Panc1 (cell line): ENCODE data around the gene NR2C2. TPM values are rescaled to one million over a fixed set of nuclear protein-coding genes. Genes with fewer than 3 reads are reported as not detected.

ENCODE experiments used
- ATAC-seq: fragments of 200-7000 bp; cut with Tn5 transposase; 2 replicates; pipeline ENCODE4 v1.9.1; 2020; ENCODE audit warnings: mild to moderate bottlenecking, moderate library complexity
- BruUV-seq: library from RNA; stranded (reverse); fragments of 400-500 nt; replicated peaks from 2 replicates; lab custom pipeline; 2021; lab: Mats Ljungman, UMichigan
- CTCF ChIA-PET: fragments of 300-600 bp; sonication (Branson Sonifier 250); formaldehyde crosslinking; loops from one replicate; lab custom pipeline; 2022; ENCODE audit warnings: antibody characterized with exemption; lab: Charles Lee
- POLR2A ChIA-PET: fragments of 300-600 bp; sonication (Branson Sonifier 250); formaldehyde crosslinking; loops from one replicate; lab custom pipeline; 2022; ENCODE audit warnings: antibody characterized with exemption; lab: Charles Lee
- DNase-seq: peaks from one replicate; pipeline ENCODE4 v3.0.0-alpha.2; 2010; ENCODE audit warnings: low read depth, low spot score
- H3K27ac ChIP-seq: 2 replicates; pipeline ENCODE4 v1.5.1; 2011; ENCODE audit warnings: mild to moderate bottlenecking, low read length, inconsistent platforms
- H3K27me3 ChIP-seq: fragments of 200-500 bp; sonication (Bioruptor generic); 2 replicates; pipeline ENCODE4 v1.6.0; 2014; ENCODE audit warnings: low read length, inconsistent platforms; ENCODE audit not compliant: control insufficient read depth, insufficient read depth
- H3K36me3 ChIP-seq: fragments of 200-500 bp; sonication (Bioruptor generic); 2 replicates; pipeline ENCODE4 v1.5.1; 2014; ENCODE audit warnings: inconsistent platforms, mild to moderate bottlenecking, low read length, moderate library complexity; ENCODE audit not compliant: control insufficient read depth, insufficient read depth
- H3K4me1 ChIP-seq: 2 replicates; pipeline ENCODE4 v1.5.1; 2011; ENCODE audit warnings: inconsistent platforms, mild to moderate bottlenecking, low read length, moderate library complexity; ENCODE audit not compliant: control insufficient read depth, insufficient read depth
- H3K4me3 ChIP-seq, 2 experiments: 2 replicates each; pipeline ENCODE4 v1.5.1; 2011 to 2012; ENCODE audit warnings: low read depth in 2 of 2, low read length in 2 of 2, mild to moderate bottlenecking in 2 of 2, inconsistent platforms in 1 of 2, moderate library complexity in 1 of 2
- H3K9me3 ChIP-seq: fragments of 200-500 bp; sonication (Bioruptor generic); 2 replicates; pipeline ENCODE4 v1.5.1; 2014; ENCODE audit warnings: low read depth, mild to moderate bottlenecking, inconsistent platforms, low read length, moderate library complexity; ENCODE audit not compliant: control insufficient read depth, insufficient read depth
- CTCF ChIP-seq: fragments of 450-650 bp; IDR thresholded peaks from 2 replicates; pipeline ENCODE4 v1.5.1; 2017; ENCODE audit warnings: mild to moderate bottlenecking
- POLR2AphosphoS5 ChIP-seq: IDR thresholded peaks from 2 replicates; pipeline ENCODE4 v1.6.1; 2012; ENCODE audit warnings: mild to moderate bottlenecking, low read depth, low read length, moderate library complexity
- REST ChIP-seq, 2 experiments: IDR thresholded peaks; 2 replicates each; pipeline ENCODE4 v1.6.1; 2011 to 2012; ENCODE audit warnings: low read depth in 2 of 2, control low read depth in 1 of 2, low read length in 1 of 2, mild to moderate bottlenecking in 1 of 2, moderate library complexity in 1 of 2; ENCODE audit not compliant: insufficient read depth in 1 of 2
- SIN3A ChIP-seq: IDR thresholded peaks from 2 replicates; pipeline ENCODE4 v1.6.1; 2012; ENCODE audit warnings: low read depth, mild to moderate bottlenecking, low read length, moderate library complexity, borderline replicate concordance; ENCODE audit not compliant: insufficient read depth
- TCF7L2 ChIP-seq: IDR thresholded peaks from 2 replicates; pipeline ENCODE4 v1.6.1; 2011; ENCODE audit warnings: mild to moderate bottlenecking, low read depth, low read length, inconsistent platforms
- in situ Hi-C: cut with HindIII; loops from 2 replicates; pipeline ENCODE4 v1.10.0; 2016; ENCODE audit warnings: low sequenced_read_pairs, low pct_unique_long_range_greater_than_20kb
- intact Hi-C: fragments of 100-400 bp; cut with micrococcal nuclease; formaldehyde crosslinking; loops from one replicate; pipeline ENCODE4 v1.10.0; 2022; ENCODE audit not compliant: unreplicated experiment
- total RNA-seq: library from RNA; stranded (reverse); gene quantifications from one replicate; pipeline ENCODE4 v1.2.1, GENCODE V29; 2021; ENCODE audit not compliant: unreplicated experiment

The NR2C2 gene
- total RNA-seq, 1 experiment from 2014 or later: 30.6 TPM

GRCh38 chr3:15064299-15064834, 117.0 kb downstream of the NR2C2 start:
- POLR2A ChIA-PET: no interaction called here
- in situ Hi-C loops: no loop called here
- H3K4me1 ChIP-seq: peaks cover 10% of the 10 kb centered on the region
- DNase-seq (no peak), ATAC-seq (no peak; the same call in 1 of the 2 replicates)
- peak overlapping the region; percentile 73 for H3K27ac ChIP-seq
- TF ChIP-seq SIN3A (no peak), TCF7L2 (no peak), POLR2AphosphoS5 (no peak), CTCF (no peak), REST (IDR thresholded peaks at IDR 0.05; ENCODE audit: insufficient read depth in 1 of 2, low read depth in 2 of 2, low read length in 1 of 2) (no peak)
- intact Hi-C loops: no loop called here
- CTCF ChIA-PET: no interaction called here
- no TSS peak for BruUV-seq
- peak overlapping the region; percentile 77 to 86 for H3K4me3 ChIP-seq
- H3K9me3 ChIP-seq: no peaks in the 10 kb centered on the region
- no peaks in the 10 kb centered on the region; the same call in 1 of the 2 replicates for H3K36me3 ChIP-seq
- no peaks in the 10 kb centered on the region for H3K27me3 ChIP-seq

- ChIA-PET CTCF (no interaction called here), POLR2A (interaction anchor here (0.8 kb wide), 1 partner anchor 141 kb away, joined by 3 read pairs; no protein-coding TSS in a partner anchor)
- TF ChIP-seq TCF7L2 (no peak), CTCF (no peak), POLR2AphosphoS5 (peak; percentile 92), SIN3A (0 out of 2 replicates have a peak, but pooled peaks have one; percentile 71)
- Histone ChIP-seq H3K36me3 (no peaks in the 10 kb centered on the region; the same call in 1 of the 2 replicates), H3K4me3 (peak within 1 kb of the TSS; percentile 77 to 86), H3K27me3 (no peaks in the 10 kb centered on the region), H3K9me3 (no peaks in the 10 kb centered on the region), H3K4me1 (peaks cover 10% of the 10 kb centered on the region), H3K27ac (peak within 1 kb of the TSS; percentile 73)
- no TSS peak for BruUV-seq
- peak; percentile 98 for ATAC-seq
- in situ Hi-C loops (no loop called here), intact Hi-C loops (no loop called here)
- DNase-seq: peak; percentile 61
These were observed 117.6 kb downstream of the NR2C2 start, which contains the start of gene MRPS25 for GRCh38 chr3:15064835-15065549. Gene MRPS25, minus strand, starts transcription at chr3:15065315. Its CDS starts 121 bp downstream, at chr3:15065194.
